H1 (cell line): Measurements from ENCODE around the gene CLPTM1L. TPM values are rescaled to one million over a fixed set of nuclear protein-coding genes. Genes with fewer than 3 reads are reported as not detected.

Source experiments
- CTCF ChIA-PET: fragments of 300-600 bp; sonication (Branson Sonifier 250); formaldehyde crosslinking; loops from one replicate; lab custom pipeline; 2021; ENCODE audit not compliant: partially characterized antibody; lab: Charles Lee
- POLR2A ChIA-PET: fragments of 300-600 bp; sonication (Branson Sonifier 250); formaldehyde crosslinking; loops from one replicate; lab custom pipeline; 2021; ENCODE audit warnings: inconsistent platforms; ENCODE audit not compliant: partially characterized antibody; lab: Charles Lee
- DNase-seq, 2 experiments: peaks; one replicate each; pipeline versions ENCODE4 v3.0.0 to v3.0.0-alpha.2; 2010 to 2022; ENCODE audit warnings: low spot score in 2 of 2, low read depth in 1 of 2, mixed read lengths in 1 of 2
- FAIRE-seq: peaks from 2 replicates; lab custom pipeline; 2011; peaks lifted over from hg19 to GRCh38; lab: Jason Lieb, UNC
- H2AFZ ChIP-seq: 2 replicates; pipeline ENCODE4 v1.8.1; 2012; ENCODE audit warnings: low read length, inconsistent platforms
- H2AK5ac ChIP-seq: 2 replicates; pipeline ENCODE4 v1.6.1; 2013; ENCODE audit warnings: low read depth, low read length
- H2BK120ac ChIP-seq: replicated peaks from 2 replicates; pipeline ENCODE3; 2013; ENCODE audit warnings: low read depth, low read length, inconsistent platforms
- H2BK12ac ChIP-seq: 2 replicates; pipeline ENCODE4 v1.6.1; 2013; ENCODE audit warnings: low read depth, low read length
- H2BK15ac ChIP-seq: 2 replicates; pipeline ENCODE4 v1.6.1; 2013; ENCODE audit warnings: low read length
- H2BK20ac ChIP-seq: 2 replicates; pipeline ENCODE4 v1.6.1; 2013; ENCODE audit warnings: low read length
- H2BK5ac ChIP-seq: 2 replicates; pipeline ENCODE4 v1.6.1; 2013; ENCODE audit warnings: low read depth, low read length
- H3K14ac ChIP-seq: 2 replicates; pipeline ENCODE4 v1.6.1; 2013; ENCODE audit warnings: inconsistent platforms; ENCODE audit not compliant: insufficient read length
- H3K18ac ChIP-seq: 2 replicates; pipeline ENCODE4 v1.6.1; 2013; ENCODE audit warnings: low read length; ENCODE audit errors: extremely low read depth
- H3K23ac ChIP-seq: 2 replicates; pipeline ENCODE4 v1.6.1; 2013; ENCODE audit warnings: inconsistent platforms; ENCODE audit not compliant: insufficient read length
- H3K23me2 ChIP-seq: 2 replicates; pipeline ENCODE4 v1.6.1; 2013; ENCODE audit warnings: low read depth, low read length
- H3K27ac ChIP-seq: 2 replicates; pipeline ENCODE4 v1.6.1; 2011; ENCODE audit warnings: low read depth, low read length, inconsistent platforms
- H3K27me3 ChIP-seq, 4 experiments: replicated peaks in 1 of 4; 1 replicate in 1 of 4; 2 replicates in 3 of 4; pipeline versions ENCODE4 v1.6.1 to v1.8.1; 2011 to 2013; ENCODE audit warnings: low read length in 3 of 4, mild to moderate bottlenecking in 3 of 4, inconsistent platforms in 2 of 4, mixed read lengths in 2 of 4, moderate library complexity in 1 of 4; ENCODE audit not compliant: control insufficient read depth in 3 of 4, insufficient read depth in 3 of 4; ENCODE audit errors: extremely low read depth in 1 of 4
- H3K36me3 ChIP-seq, 4 experiments: 2 replicates each; pipeline versions ENCODE4 v1.6.1 to v1.8.1; 2011 to 2013; ENCODE audit warnings: mild to moderate bottlenecking in 4 of 4, low read length in 3 of 4, moderate library complexity in 2 of 4, control low read depth in 1 of 4, inconsistent platforms in 1 of 4; ENCODE audit not compliant: insufficient read depth in 4 of 4, control insufficient read depth in 2 of 4
- H3K4ac ChIP-seq: replicated peaks from 2 replicates; pipeline ENCODE3; 2013; ENCODE audit warnings: low read length, low read depth, mixed read lengths, inconsistent platforms; ENCODE audit not compliant: insufficient read length
- H3K4me1 ChIP-seq, 4 experiments: replicated peaks in 1 of 4; 1 replicate in 1 of 4; 2 replicates in 3 of 4; pipeline versions ENCODE4 v1.6.1 to v1.8.1; 2011 to 2013; ENCODE audit warnings: low read length in 3 of 4, inconsistent platforms in 2 of 4, mixed read lengths in 1 of 4; ENCODE audit not compliant: insufficient read depth in 4 of 4, control insufficient read depth in 3 of 4
- H3K4me2 ChIP-seq, 2 experiments: 2 replicates each; pipeline versions ENCODE4 v1.6.1 to v1.8.1; 2011 to 2013; ENCODE audit warnings: low read depth in 2 of 2, low read length in 2 of 2, control low read depth in 1 of 2, inconsistent platforms in 1 of 2, mild to moderate bottlenecking in 1 of 2; ENCODE audit not compliant: insufficient read depth in 1 of 2
- H3K4me3 ChIP-seq, 4 experiments: fragments of 200-600, 300-600 bp in 1 of 4; sonication (generic), shearing (Covaris generic), sonication (Bioruptor Twin) in 1 of 4; 2 replicates each; pipeline versions ENCODE4 v1.5.1 to v1.8.1; 2011 to 2016; ENCODE audit warnings: low read length in 4 of 4, low read depth in 3 of 4, control low read depth in 2 of 4, inconsistent platforms in 2 of 4, mild to moderate bottlenecking in 2 of 4, mixed read lengths in 1 of 4, moderate library complexity in 1 of 4; ENCODE audit not compliant: insufficient read depth in 2 of 4; ENCODE audit errors: extremely low read depth in 1 of 4
- H3K56ac ChIP-seq: replicated peaks from 2 replicates; pipeline ENCODE3; 2013; ENCODE audit warnings: low read depth, mild to moderate bottlenecking, mixed read lengths, low read length, inconsistent platforms; ENCODE audit not compliant: insufficient read length
- H3K79me1 ChIP-seq: 2 replicates; pipeline ENCODE4 v1.6.1; 2013; ENCODE audit warnings: low read depth, low read length, control low read depth
- H3K79me2 ChIP-seq, 2 experiments: 2 replicates each; pipeline versions ENCODE4 v1.6.1 to v1.8.1; 2012 to 2013; ENCODE audit warnings: low read length in 2 of 2, mild to moderate bottlenecking in 2 of 2, inconsistent platforms in 1 of 2; ENCODE audit not compliant: insufficient read depth in 2 of 2, control insufficient read depth in 1 of 2
- H3K9ac ChIP-seq, 4 experiments: replicated peaks in 1 of 4; 1 replicate in 1 of 4; 2 replicates in 3 of 4; pipeline versions ENCODE4 v1.6.1 to v1.8.1; 2011 to 2013; ENCODE audit warnings: low read depth in 3 of 4, low read length in 3 of 4, control low read depth in 2 of 4, mild to moderate bottlenecking in 2 of 4, moderate library complexity in 2 of 4, inconsistent platforms in 1 of 4; ENCODE audit errors: extremely low read depth in 1 of 4
- H3K9me3 ChIP-seq, 2 experiments: 2 replicates each; pipeline versions ENCODE4 v1.6.1 to v1.8.1; 2012 to 2013; ENCODE audit warnings: mild to moderate bottlenecking in 2 of 2, moderate library complexity in 2 of 2, control low read depth in 1 of 2, inconsistent platforms in 1 of 2, low read depth in 1 of 2, low read length in 1 of 2, mixed read lengths in 1 of 2; ENCODE audit not compliant: insufficient read depth in 2 of 2
- H4K20me1 ChIP-seq, 2 experiments: replicated peaks in 1 of 2; 2 replicates each; pipeline versions ENCODE3 to v1.8.1; 2011 to 2013; ENCODE audit warnings: inconsistent platforms in 2 of 2, low read length in 2 of 2, mild to moderate bottlenecking in 1 of 2; ENCODE audit not compliant: insufficient read depth in 2 of 2, control insufficient read depth in 1 of 2
- H4K5ac ChIP-seq: 2 replicates; pipeline ENCODE4 v1.6.1; 2013; ENCODE audit warnings: low read length, low read depth, mixed read lengths, inconsistent platforms; ENCODE audit not compliant: insufficient read length
- H4K8ac ChIP-seq: 2 replicates; pipeline ENCODE4 v1.8.0; 2013; ENCODE audit warnings: mild to moderate bottlenecking, moderate library complexity, low read length, inconsistent platforms; ENCODE audit not compliant: insufficient read depth; ENCODE audit errors: extremely low read depth
- H4K91ac ChIP-seq: replicated peaks from 2 replicates; pipeline ENCODE3; 2013; ENCODE audit warnings: low read length, mixed read lengths, inconsistent platforms; ENCODE audit not compliant: insufficient read length
- ATF2 ChIP-seq: IDR thresholded peaks from 2 replicates; pipeline ENCODE4 v1.6.1; 2012; ENCODE audit warnings: low read length, inconsistent platforms
- KDM1A ChIP-seq: fragments of 200-600, 300-600 bp; sonication (generic); IDR thresholded peaks from 2 replicates; pipeline ENCODE4 v1.7.1; 2016; ENCODE audit warnings: mild to moderate bottlenecking, low read length, borderline replicate concordance
- WGBS, 2 experiments: shearing (Covaris generic) in 1 of 2; methylation state at CpG; one replicate each; pipeline versions ENCODE4 v1.1.6 to v1.1.7; 2013 to 2015; ENCODE audit warnings: low lambda C conversion rate in 2 of 2, mixed read lengths in 2 of 2, inconsistent platforms in 1 of 2, low coverage in 1 of 2, missing lambda C conversion rate in 1 of 2; ENCODE audit not compliant: insufficient replicate concordance in 2 of 2, insufficient coverage in 1 of 2, insufficient read length in 1 of 2; ENCODE audit errors: extremely low coverage in 1 of 2, missing lambda C conversion rate in 1 of 2; 5-methylcytosine and 5-hydroxymethylcytosine counted together
- polyA plus RNA-seq, 7 experiments: library from polyadenylated mRNA; depleted of rRNA in 3 of 7; stranded (reverse) in 5 of 7; unstranded in 2 of 7; fragments of >200 nt in 5 of 7; fragments of 200-250 nt in 2 of 7; gene quantifications; 1 replicate in 5 of 7; 2 replicates in 1 of 7; 4 replicates in 1 of 7; pipeline versions ENCODE4 v1.2.1 to v1.2.3, GENCODE V29; 2011 to 2013; ENCODE audit warnings: missing spikeins in 2 of 7, mixed read lengths in 2 of 7
- total RNA-seq: library from RNA; stranded (reverse); fragmentation: NEBNext Ultra II Directional; extraction: Animal tissue kit (Norgen Biotek cat#: 25700); gene quantifications from 2 replicates; pipeline ENCODE4 v1.2.1, GENCODE V29; 2021

The CLPTM1L gene
- total and polyA plus RNA-seq, 2 of the 8 experiments (the other 6 are each of a cell fraction or from before 2014, with no cell fraction given), result 102 to 119 TPM

- H3K36me3 ChIP-seq, result no peaks in the 10 kb centered on the region
- no peak overlapping the region for H2BK15ac ChIP-seq
- H2BK12ac ChIP-seq, result no peak overlapping the region
- no peak overlapping the region for H4K8ac ChIP-seq
- no peaks in the 10 kb centered on the region; a peak in 1 of 7 replicates for H3K4me1 ChIP-seq
- H3K27ac ChIP-seq, result no peak overlapping the region
- no peak overlapping the region for H2BK20ac ChIP-seq
- CTCF ChIA-PET, result interaction anchor here (0.7 to 1.1 kb wide), 4 partner anchors 14 to 301 kb away, joined by 3 read pairs; no protein-coding TSS in a partner anchor
- H2BK120ac ChIP-seq, result no peak overlapping the region
- no peaks in the 10 kb centered on the region; a peak in 1 of 4 replicates for H3K9me3 ChIP-seq
- no peaks in the 10 kb centered on the region for H3K27me3 ChIP-seq
- H3K9ac ChIP-seq, result no peak overlapping the region
- no peak overlapping the region for H2AK5ac ChIP-seq
- no peak overlapping the region for H4K5ac ChIP-seq
- H3K23ac ChIP-seq, result no peak overlapping the region
- no peak overlapping the region for H3K4me2 ChIP-seq
- DNase-seq, result no peak
- H3K18ac ChIP-seq, result no peak overlapping the region
- no peaks in the 10 kb centered on the region for H3K79me1 ChIP-seq
- no peak overlapping the region for H2AFZ ChIP-seq
- POLR2A ChIA-PET, result interaction anchor here (0.8 kb wide), 1 partner anchor 10 kb away, joined by 3 read pairs; no protein-coding TSS in a partner anchor
- H4K91ac ChIP-seq, result no peak overlapping the region
- H3K14ac ChIP-seq, result no peak overlapping the region
- no peaks in the 10 kb centered on the region for H3K79me2 ChIP-seq
- H3K56ac ChIP-seq, result no peak overlapping the region
- H4K20me1 ChIP-seq, result no peaks in the 10 kb centered on the region
- H3K4ac ChIP-seq, result no peak overlapping the region
- no peak overlapping the region for H2BK5ac ChIP-seq
- 87% methylated on average over 2 of the region's 2 CpGs; no CpG with 5 or more reads in 1 of the 2 experiments for WGBS, 2 experiments
- no peak overlapping the region for H3K4me3 ChIP-seq
- no peak for FAIRE-seq
- TF ChIP-seq ATF2 (no peak), KDM1A (0 out of 2 replicates have a peak, but pooled peaks have one; percentile 29)
- TF ChIP-seq, all 59 proteins: peak for 1
- no peaks in the 10 kb centered on the region; the same call in 1 of the 2 replicates for H3K23me2 ChIP-seq
Measured at GRCh38 chr5:1302258-1302657, 42.6 kb downstream of the CLPTM1L start.
